ENCODE data around the gene CECR2.

DNA sequence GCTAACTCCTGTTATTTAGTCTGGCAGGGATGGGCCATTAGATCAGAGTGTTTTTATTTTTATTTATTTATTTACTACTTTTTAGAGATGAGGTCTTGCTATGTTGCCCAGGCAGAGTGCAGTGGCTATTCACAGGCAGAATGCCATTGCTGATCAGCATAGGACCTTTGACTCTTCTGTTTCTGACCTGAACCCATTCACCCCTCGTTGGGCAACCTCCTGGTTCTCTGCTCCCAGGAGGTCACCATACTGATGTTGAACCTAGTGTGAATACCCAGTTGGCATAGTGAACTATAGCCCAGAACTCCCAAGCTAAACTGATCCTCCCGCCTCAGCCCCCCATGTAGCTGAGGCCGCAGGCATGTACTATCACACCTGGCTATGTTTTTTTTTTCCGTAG, 16.5 kb upstream of the CECR2 start:
- TF ChIP-seq CTCF (IDR thresholded peaks at IDR 0.05) (no peak), TCF12 (IDR thresholded peaks at IDR 0.05) (no peak), RAD21 (IDR thresholded peaks at IDR 0.05; ENCODE audit: low read length) (no peak), REST (IDR thresholded peaks at IDR 0.05; ENCODE audit: low read depth, low read length) (no peak), EP300 (IDR thresholded peaks at IDR 0.05; ENCODE audit: borderline replicate concordance in 1 of 2, low read depth in 1 of 2, low read length in 1 of 2) (no peak), JUND (IDR thresholded peaks at IDR 0.05) (no peak), POLR2AphosphoS5 (IDR thresholded peaks at IDR 0.05; ENCODE audit: low read depth, low read length) (no peak), YY1 (IDR thresholded peaks at IDR 0.05; ENCODE audit: low read depth) (no peak), RXRA (IDR thresholded peaks at IDR 0.05; ENCODE audit: borderline replicate concordance, low read depth) (no peak), GATA2 (CRISPR knock-in tag; IDR thresholded peaks at IDR 0.05) (no peak), SIN3A (IDR thresholded peaks at IDR 0.05; ENCODE audit: borderline replicate concordance, low read depth, low read length) (no peak)
- TF ChIP-seq, protein P1, sequence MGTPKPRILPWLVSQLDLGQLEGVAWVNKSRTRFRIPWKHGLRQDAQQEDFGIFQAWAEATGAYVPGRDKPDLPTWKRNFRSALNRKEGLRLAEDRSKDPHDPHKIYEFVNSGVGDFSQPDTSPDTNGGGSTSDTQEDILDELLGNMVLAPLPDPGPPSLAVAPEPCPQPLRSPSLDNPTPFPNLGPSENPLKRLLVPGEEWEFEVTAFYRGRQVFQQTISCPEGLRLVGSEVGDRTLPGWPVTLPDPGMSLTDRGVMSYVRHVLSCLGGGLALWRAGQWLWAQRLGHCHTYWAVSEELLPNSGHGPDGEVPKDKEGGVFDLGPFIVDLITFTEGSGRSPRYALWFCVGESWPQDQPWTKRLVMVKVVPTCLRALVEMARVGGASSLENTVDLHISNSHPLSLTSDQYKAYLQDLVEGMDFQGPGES (IDR thresholded peaks at IDR 0.05; ENCODE audit: low read depth, low read length), result no peak
